H9 (cell line): ENCODE results near the gene RBM3. TPM values are rescaled to one million over a fixed set of nuclear protein-coding genes. Genes with fewer than 3 reads are reported as not detected.

ENCODE experiments used
- DNase-seq: peaks from one replicate; pipeline ENCODE4 v3.0.0-alpha.2; 2017
- H2AFZ ChIP-seq: one replicate; pipeline ENCODE4 v1.6.1; 2013; ENCODE audit warnings: mild to moderate bottlenecking, low read length, control low read depth, moderate library complexity
- H2AK5ac ChIP-seq: 2 replicates; pipeline ENCODE4 v1.6.1; 2013; ENCODE audit warnings: low read length, control low read depth, mixed read lengths; ENCODE audit not compliant: insufficient read length
- H2BK120ac ChIP-seq: one replicate; pipeline ENCODE4 v1.6.1; 2013; ENCODE audit warnings: low read depth, mild to moderate bottlenecking, low read length, control low read depth, inconsistent platforms; ENCODE audit not compliant: poor library complexity, severe bottlenecking
- H2BK12ac ChIP-seq: 2 replicates; pipeline ENCODE4 v1.6.1; 2013; ENCODE audit warnings: low read length, control low read depth, mixed read lengths, low read depth; ENCODE audit not compliant: insufficient read length
- H2BK15ac ChIP-seq: 2 replicates; pipeline ENCODE4 v1.6.1; 2013; ENCODE audit warnings: low read depth, low read length, control low read depth
- H2BK20ac ChIP-seq: one replicate; pipeline ENCODE4 v1.6.1; 2013; ENCODE audit warnings: low read depth, mild to moderate bottlenecking, low read length, control low read depth, inconsistent platforms; ENCODE audit not compliant: poor library complexity, severe bottlenecking
- H2BK5ac ChIP-seq: 2 replicates; pipeline ENCODE4 v1.6.1; 2013; ENCODE audit warnings: low read length, control low read depth, mixed read lengths; ENCODE audit not compliant: insufficient read length
- H3K14ac ChIP-seq: 2 replicates; pipeline ENCODE4 v1.6.1; 2013; ENCODE audit warnings: low read length, control low read depth; ENCODE audit not compliant: insufficient read depth
- H3K18ac ChIP-seq: 2 replicates; pipeline ENCODE4 v1.6.1; 2013; ENCODE audit warnings: low read depth, mild to moderate bottlenecking, mixed read lengths, low read length, control low read depth; ENCODE audit not compliant: insufficient read length
- H3K23ac ChIP-seq: 2 replicates; pipeline ENCODE4 v1.6.1; 2013; ENCODE audit warnings: low read length, control low read depth, mixed read lengths, low read depth; ENCODE audit not compliant: insufficient read length
- H3K23me2 ChIP-seq: 2 replicates; pipeline ENCODE4 v1.6.1; 2013; ENCODE audit warnings: low read depth, mild to moderate bottlenecking, mixed read lengths, low read length, control low read depth; ENCODE audit not compliant: insufficient read length, poor library complexity, severe bottlenecking
- H3K27ac ChIP-seq: 2 replicates; pipeline ENCODE4 v1.5.1; 2013; ENCODE audit warnings: low read length, control low read depth, mixed read lengths, low read depth; ENCODE audit not compliant: insufficient read length
- H3K27me3 ChIP-seq: 2 replicates; pipeline ENCODE4 v1.6.1; 2013; ENCODE audit warnings: low read length, control low read depth, inconsistent platforms; ENCODE audit not compliant: insufficient read depth
- H3K4ac ChIP-seq: 2 replicates; pipeline ENCODE4 v1.6.1; 2013; ENCODE audit warnings: low read depth, mild to moderate bottlenecking, control low read depth, inconsistent platforms, low read length, moderate library complexity
- H3K4me1 ChIP-seq: 2 replicates; pipeline ENCODE4 v1.6.1; 2013; ENCODE audit warnings: low read length, control low read depth, inconsistent platforms; ENCODE audit not compliant: insufficient read depth
- H3K4me2 ChIP-seq: 2 replicates; pipeline ENCODE4 v1.6.1; 2013; ENCODE audit warnings: low read length, control low read depth, mixed read lengths; ENCODE audit not compliant: insufficient read length, insufficient read depth
- H3K56ac ChIP-seq: 2 replicates; pipeline ENCODE4 v1.6.1; 2013; ENCODE audit warnings: low read depth, mild to moderate bottlenecking, mixed read lengths, low read length, control low read depth; ENCODE audit not compliant: insufficient read length
- H3K79me1 ChIP-seq: 2 replicates; pipeline ENCODE4 v1.6.1; 2013; ENCODE audit warnings: low read depth, mild to moderate bottlenecking, moderate library complexity, low read length, control low read depth, inconsistent platforms; ENCODE audit not compliant: insufficient read depth, poor library complexity, severe bottlenecking
- H3K79me2 ChIP-seq: 2 replicates; pipeline ENCODE4 v1.6.1; 2013; ENCODE audit warnings: low read length, control low read depth, inconsistent platforms; ENCODE audit not compliant: insufficient read depth
- H3K9ac ChIP-seq: 2 replicates; pipeline ENCODE4 v1.6.1; 2013; ENCODE audit warnings: low read length, control low read depth, mixed read lengths; ENCODE audit not compliant: insufficient read length; ENCODE audit errors: extremely low read depth
- H3K9me3 ChIP-seq: one replicate; pipeline ENCODE4 v1.6.1; 2013; ENCODE audit warnings: low read depth, low read length, inconsistent platforms; ENCODE audit not compliant: control insufficient read depth
- H3T11ph ChIP-seq: one replicate; pipeline ENCODE4 v1.6.1; 2013; ENCODE audit warnings: mild to moderate bottlenecking, low read length, control low read depth, inconsistent platforms
- H4K20me1 ChIP-seq: one replicate; pipeline ENCODE4 v1.6.1; 2013; ENCODE audit not compliant: control insufficient read depth, insufficient read length, insufficient read depth
- H4K5ac ChIP-seq: 2 replicates; pipeline ENCODE4 v1.6.1; 2013; ENCODE audit warnings: low read depth, mild to moderate bottlenecking, mixed read lengths, low read length, control low read depth; ENCODE audit not compliant: insufficient read length
- H4K8ac ChIP-seq: replicated peaks from 2 replicates; pipeline ENCODE4 v1.6.1; 2013; ENCODE audit warnings: low read length, control low read depth, mixed read lengths, low read depth; ENCODE audit not compliant: insufficient read length
- H4K91ac ChIP-seq: 2 replicates; pipeline ENCODE4 v1.6.1; 2013; ENCODE audit warnings: low read depth, mild to moderate bottlenecking, moderate library complexity, mixed read lengths, low read length, control low read depth; ENCODE audit not compliant: insufficient read length
- H3K27ac Mint-ChIP-seq, 3 experiments: 2 replicates in 2 of 3; 3 replicates in 1 of 3; pipeline ENCODE4 v1.8.0; 2020 to 2021; ENCODE audit warnings: mixed read lengths in 3 of 3, mild to moderate bottlenecking in 1 of 3, moderate library complexity in 1 of 3
- H3K27me3 Mint-ChIP-seq: 2 replicates; pipeline ENCODE4 v1.8.0; 2021; ENCODE audit warnings: low read depth, mild to moderate bottlenecking, moderate library complexity, mixed read lengths
- H3K36me3 Mint-ChIP-seq, 3 experiments: 2 replicates in 2 of 3; 3 replicates in 1 of 3; pipeline ENCODE4 v1.8.0; 2020 to 2021; ENCODE audit warnings: low read depth in 3 of 3, mixed read lengths in 3 of 3; ENCODE audit not compliant: insufficient read depth in 1 of 3
- H3K4me1 Mint-ChIP-seq, 2 experiments: 2 replicates each; pipeline ENCODE4 v1.8.0; 2020; ENCODE audit warnings: mixed read lengths in 2 of 2
- H3K4me3 Mint-ChIP-seq, 2 experiments: 2 replicates in 1 of 2; 3 replicates in 1 of 2; pipeline ENCODE4 v1.8.0; 2020 to 2021; ENCODE audit warnings: mild to moderate bottlenecking in 2 of 2, mixed read lengths in 2 of 2, moderate library complexity in 1 of 2
- H3K9me3 Mint-ChIP-seq, 2 experiments: 2 replicates in 1 of 2; 3 replicates in 1 of 2; pipeline ENCODE4 v1.8.0; 2020; ENCODE audit warnings: mild to moderate bottlenecking in 2 of 2, mixed read lengths in 2 of 2, moderate library complexity in 1 of 2
- WGBS: extraction: QIAGEN DNeasy Blood & Tissue Kit; methylation state at CpG from one replicate; pipeline ENCODE4 v1.1.7; 2013; ENCODE audit warnings: missing lambda C conversion rate, low lambda C conversion rate, mixed read lengths; ENCODE audit not compliant: insufficient read length; ENCODE audit errors: extremely low coverage; 5-methylcytosine and 5-hydroxymethylcytosine counted together
- total RNA-seq: library from RNA; stranded (reverse); gene quantifications from 2 replicates; pipeline ENCODE4 v1.2.1, GENCODE V29; 2021
- TF ChIP-seq, protein P1 (sequence below): fragments of 200-600 bp; sonication (generic); conservative IDR thresholded peaks from 3 replicates; pipeline ENCODE4 v1.8.0; 2021; ENCODE audit warnings: antibody characterized with exemption, mild to moderate bottlenecking

RBM3 gene
- total RNA-seq, 1 experiment from 2014 or later: 264 TPM

DNA sequence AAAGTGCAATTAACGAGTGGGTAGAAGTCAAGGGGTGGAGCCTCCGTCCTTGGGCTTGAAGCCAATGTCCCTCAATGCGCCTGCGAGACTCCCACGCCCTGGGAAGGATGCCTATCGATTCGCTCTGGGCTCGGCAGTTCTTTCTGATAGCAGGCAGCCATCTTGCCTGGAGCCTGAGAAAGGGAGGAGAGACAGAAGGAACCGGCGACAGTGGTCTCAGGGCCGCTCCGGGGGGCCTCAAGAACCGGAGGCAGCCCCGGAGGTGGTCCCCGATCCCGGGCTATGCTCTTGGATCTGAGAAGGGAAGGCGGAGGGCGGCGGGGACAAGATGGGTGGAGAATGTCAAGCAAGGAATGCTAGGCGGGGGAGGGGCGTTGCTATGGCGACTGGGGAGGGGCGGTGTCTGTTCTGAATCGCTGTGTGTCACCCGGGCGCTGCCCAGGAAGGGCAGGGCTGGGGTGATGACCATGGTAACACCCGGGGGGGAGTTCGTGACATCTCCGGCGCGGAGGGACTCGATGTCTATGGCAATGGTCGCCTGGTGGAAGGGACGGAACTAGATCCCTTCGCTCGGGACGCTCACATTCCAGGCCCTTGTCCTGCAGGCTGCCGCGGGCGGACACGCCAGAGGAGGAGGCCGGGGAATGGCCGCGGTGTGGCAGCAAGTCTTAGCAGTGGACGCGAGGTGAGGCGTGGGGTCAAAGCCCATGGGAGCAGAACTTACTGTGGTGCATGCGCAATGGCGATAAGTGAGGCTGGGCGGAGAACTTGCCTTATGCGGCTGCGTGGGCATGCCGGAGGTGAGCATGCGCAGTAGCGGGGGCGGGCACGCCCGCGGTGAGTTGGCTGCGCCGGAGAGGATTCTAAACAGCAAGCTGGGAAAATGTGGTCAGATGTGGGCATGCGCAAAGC lies 23.3 kb downstream of the RBM3 start, which contains the start of gene WDR13:
WDR13 (plus strand) TSS at position 140 of the 912 bp plus-strand sequence; CDS start at position 645, 505 bp downstream.
- peaks cover 52 to 66% of the 10 kb centered on the region in 2 experiments for H3K9me3 Mint-ChIP-seq
- no peak within 1 kb of the TSS for H2BK5ac ChIP-seq

More for the DNA sequence above, 23.3 kb downstream of the RBM3 start, which contains the start of gene WDR13:
- no peaks in the 10 kb centered on the region for H3K79me1 ChIP-seq
- H4K5ac ChIP-seq: no peak within 1 kb of the TSS
- TF ChIP-seq, protein P1, sequence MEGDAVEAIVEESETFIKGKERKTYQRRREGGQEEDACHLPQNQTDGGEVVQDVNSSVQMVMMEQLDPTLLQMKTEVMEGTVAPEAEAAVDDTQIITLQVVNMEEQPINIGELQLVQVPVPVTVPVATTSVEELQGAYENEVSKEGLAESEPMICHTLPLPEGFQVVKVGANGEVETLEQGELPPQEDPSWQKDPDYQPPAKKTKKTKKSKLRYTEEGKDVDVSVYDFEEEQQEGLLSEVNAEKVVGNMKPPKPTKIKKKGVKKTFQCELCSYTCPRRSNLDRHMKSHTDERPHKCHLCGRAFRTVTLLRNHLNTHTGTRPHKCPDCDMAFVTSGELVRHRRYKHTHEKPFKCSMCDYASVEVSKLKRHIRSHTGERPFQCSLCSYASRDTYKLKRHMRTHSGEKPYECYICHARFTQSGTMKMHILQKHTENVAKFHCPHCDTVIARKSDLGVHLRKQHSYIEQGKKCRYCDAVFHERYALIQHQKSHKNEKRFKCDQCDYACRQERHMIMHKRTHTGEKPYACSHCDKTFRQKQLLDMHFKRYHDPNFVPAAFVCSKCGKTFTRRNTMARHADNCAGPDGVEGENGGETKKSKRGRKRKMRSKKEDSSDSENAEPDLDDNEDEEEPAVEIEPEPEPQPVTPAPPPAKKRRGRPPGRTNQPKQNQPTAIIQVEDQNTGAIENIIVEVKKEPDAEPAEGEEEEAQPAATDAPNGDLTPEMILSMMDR: no peak
- H2BK20ac ChIP-seq: no peak within 1 kb of the TSS
- H3T11ph ChIP-seq: no peak within 1 kb of the TSS
- no peak within 1 kb of the TSS for H3K27ac ChIP-seq
- H2BK12ac ChIP-seq: no peak within 1 kb of the TSS
- H4K20me1 ChIP-seq: no peaks in the 10 kb centered on the region
- H3K23ac ChIP-seq: no peak within 1 kb of the TSS
- no peaks in the 10 kb centered on the region; the same call in 1 of the 2 replicates for H3K27me3 Mint-ChIP-seq
- peak within 1 kb of the TSS; percentile 93 to 99 (median 98) for H3K27ac Mint-ChIP-seq
- no peak within 1 kb of the TSS for H2BK120ac ChIP-seq
- peaks cover 31% of the 10 kb centered on the region for H3K9me3 ChIP-seq
- no CpG with 5 or more reads among the region's 62 CpGs for WGBS
- no peaks in the 10 kb centered on the region for H3K23me2 ChIP-seq
- H2BK15ac ChIP-seq: no peak within 1 kb of the TSS
- H3K4me1 ChIP-seq: no peaks in the 10 kb centered on the region
- H3K14ac ChIP-seq: no peak within 1 kb of the TSS
- DNase-seq: peak; percentile 92
- peak within 1 kb of the TSS; percentile 92 to 96 for H3K4me3 Mint-ChIP-seq
- H3K4ac ChIP-seq: no peak within 1 kb of the TSS
- no peak within 1 kb of the TSS for H4K8ac ChIP-seq
- peaks cover 2 to 4% of the 10 kb centered on the region in 2 experiments; a peak in 3 of 4 replicates for H3K4me1 Mint-ChIP-seq
- no peak within 1 kb of the TSS for H3K56ac ChIP-seq
- H3K27me3 ChIP-seq: no peaks in the 10 kb centered on the region
- peaks cover 6 to 30% (median 17%) of the 10 kb centered on the region in 3 experiments; a peak in 6 of 7 replicates for H3K36me3 Mint-ChIP-seq
- H3K9ac ChIP-seq: peak within 1 kb of the TSS; percentile 25
- H4K91ac ChIP-seq: no peak within 1 kb of the TSS
- H3K18ac ChIP-seq: no peak within 1 kb of the TSS
- H2AK5ac ChIP-seq: no peak within 1 kb of the TSS
- peak within 1 kb of the TSS; percentile 58 for H3K4me2 ChIP-seq
- no peak within 1 kb of the TSS for H2AFZ ChIP-seq
- no peaks in the 10 kb centered on the region for H3K79me2 ChIP-seq
